GM19238 (cell line): ENCODE measurements around the gene VGLL4.
"Not testable (repeated sequence)": the region's sequence is repeated elsewhere in the genome, so short reads cannot be mapped to it uniquely, and the experiment has no call there.

Experiments
- DNase-seq: peaks from one replicate; pipeline ENCODE4 v3.0.0; 2011; ENCODE audit warnings: low spot score; ENCODE audit not compliant: insufficient read length

Gene VGLL4

DNA sequence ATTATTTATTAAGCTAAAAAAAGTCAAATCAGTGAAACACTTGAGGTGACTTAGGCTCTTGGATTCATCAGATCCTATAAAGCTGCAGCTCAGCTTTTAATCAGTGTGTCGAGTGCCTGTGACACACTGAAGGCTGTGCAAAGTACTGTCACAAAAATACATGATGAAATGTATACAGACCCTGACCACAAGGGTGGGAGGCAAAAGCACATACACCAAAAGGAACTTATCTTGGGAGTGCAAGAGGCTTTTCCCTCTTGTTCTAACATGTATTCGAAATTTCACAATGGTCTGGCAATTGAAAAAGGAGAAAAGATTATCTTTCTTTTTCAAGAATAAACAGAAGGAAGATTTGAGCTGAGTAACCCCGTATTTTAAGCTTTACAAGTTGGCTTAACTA, 35.9 kb downstream of the VGLL4 start:
- DNase-seq: no peak

- DNase-seq: no peak
Observed at GRCh38 chr3:11606865-11607440, 36.8 kb downstream of the VGLL4 start.

GRCh38 chr3:11606090-11606784, 37.5 kb downstream of the VGLL4 start:
- no peak for DNase-seq

DNA sequence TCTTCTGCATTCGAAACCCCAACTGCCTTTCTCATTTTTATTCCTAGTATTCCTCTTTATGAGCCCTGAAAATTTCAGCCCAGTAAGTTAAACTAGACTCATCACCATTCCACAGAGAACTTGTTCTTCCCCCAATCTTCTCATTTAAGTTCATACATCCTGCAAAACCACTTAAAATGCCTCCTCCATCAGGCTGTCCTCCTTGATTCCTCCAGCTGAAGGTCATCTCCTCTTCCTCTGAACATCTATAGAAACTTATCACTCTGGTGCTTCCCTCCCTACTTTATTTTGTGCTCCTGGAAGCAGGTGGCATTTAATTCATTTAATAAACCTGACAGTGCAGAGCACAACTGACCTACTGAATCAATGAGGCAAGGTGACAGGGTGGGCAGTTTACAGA, 38.3 kb downstream of the VGLL4 start:
- no peak for DNase-seq

DNA sequence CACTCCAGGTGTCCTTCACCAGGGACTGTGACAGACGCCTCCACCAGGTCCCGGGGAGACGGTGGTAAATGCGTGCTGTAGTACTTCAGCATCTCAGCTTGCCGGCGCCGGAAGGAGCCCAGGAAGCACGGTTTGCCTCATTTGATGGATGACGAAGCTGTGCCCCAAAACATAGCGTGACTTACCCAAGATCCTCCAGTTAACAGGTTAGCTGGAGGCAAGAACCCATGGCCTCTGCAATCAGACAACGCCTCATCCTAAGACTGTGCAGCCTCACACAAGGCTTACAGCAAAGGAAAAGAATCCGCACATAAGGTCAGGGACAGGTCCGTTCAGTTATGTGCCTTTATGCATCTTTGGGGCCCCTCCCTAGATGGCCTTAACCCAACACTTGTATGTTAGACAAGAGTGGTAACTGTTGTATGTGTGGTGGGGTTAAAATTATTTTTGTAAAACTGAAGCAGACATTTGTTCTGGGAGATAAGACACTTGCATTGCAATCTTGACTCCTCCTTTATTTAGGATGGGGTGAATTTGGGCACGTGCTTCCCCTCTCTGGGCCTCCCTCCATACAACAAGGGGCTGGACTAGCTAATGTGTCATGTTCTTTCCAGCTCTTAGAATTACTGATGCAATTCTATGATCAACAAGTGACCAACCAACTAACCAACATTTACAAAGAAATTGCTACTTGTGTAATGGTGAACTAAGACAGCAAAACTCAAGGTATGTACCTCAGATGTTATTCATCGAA, 39.4 kb downstream of the VGLL4 start:
- no peak for DNase-seq

- DNase-seq: no peak
Observed at GRCh38 chr3:11603628-11604027, 40.1 kb downstream of the VGLL4 start.

DNA sequence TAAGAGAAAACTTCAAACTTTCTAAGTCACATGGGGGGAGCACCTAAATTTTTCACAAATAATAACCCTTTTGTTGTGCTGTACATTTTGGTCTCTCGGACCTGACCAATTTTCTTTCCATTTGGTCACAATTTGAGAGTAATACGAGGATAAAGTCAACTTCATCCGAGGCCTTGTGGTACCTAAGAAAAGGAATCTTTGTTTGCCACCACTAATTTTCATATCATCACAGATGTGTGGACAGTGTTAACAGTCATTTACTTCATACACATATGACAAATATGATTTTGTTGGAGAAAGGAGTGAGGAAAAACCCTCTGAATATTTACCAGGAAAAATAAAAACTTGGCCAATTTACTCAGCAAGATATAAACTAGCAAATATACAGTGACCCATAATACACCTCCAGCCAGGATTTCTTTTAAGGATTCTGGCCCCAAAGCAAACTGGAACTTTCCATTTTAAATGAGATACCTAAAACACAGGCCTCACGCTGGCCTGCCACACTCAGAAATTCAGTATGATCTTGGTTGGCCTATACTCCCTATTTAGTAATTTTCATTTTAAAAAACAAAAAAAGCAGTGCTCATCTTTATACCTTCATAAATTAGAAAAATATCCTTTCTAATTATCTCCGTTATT, 40.7 kb downstream of the VGLL4 start:
- DNase-seq: no peak

DNA sequence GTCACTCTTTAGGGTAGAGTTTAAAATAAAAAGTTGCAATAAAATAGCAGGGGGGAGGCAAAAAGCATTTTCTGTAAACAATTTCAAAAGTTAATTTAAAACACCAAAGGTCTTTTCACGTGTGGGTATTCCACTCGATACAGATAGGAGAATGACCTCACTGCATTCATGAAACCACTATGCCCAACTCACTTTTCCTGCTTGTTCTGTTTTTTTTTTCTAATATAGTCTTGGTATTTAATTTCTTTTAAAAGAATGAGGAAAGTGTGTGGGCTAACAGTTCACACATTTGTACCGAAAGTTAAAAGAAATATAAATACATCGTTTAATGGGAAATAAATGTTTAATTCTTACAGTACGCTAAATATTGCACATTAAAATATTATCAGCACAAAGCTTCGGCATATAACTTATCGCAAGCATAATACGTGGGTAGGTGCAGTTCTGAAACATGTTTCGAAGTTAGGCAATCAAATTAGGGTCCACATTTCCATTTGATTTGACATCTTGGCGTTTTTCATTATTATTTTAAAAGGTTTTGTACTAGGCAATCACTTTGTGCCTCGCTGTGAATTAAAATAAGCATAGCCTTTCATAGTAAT, 41.4 kb downstream of the VGLL4 start:
- DNase-seq: no peak

DNA sequence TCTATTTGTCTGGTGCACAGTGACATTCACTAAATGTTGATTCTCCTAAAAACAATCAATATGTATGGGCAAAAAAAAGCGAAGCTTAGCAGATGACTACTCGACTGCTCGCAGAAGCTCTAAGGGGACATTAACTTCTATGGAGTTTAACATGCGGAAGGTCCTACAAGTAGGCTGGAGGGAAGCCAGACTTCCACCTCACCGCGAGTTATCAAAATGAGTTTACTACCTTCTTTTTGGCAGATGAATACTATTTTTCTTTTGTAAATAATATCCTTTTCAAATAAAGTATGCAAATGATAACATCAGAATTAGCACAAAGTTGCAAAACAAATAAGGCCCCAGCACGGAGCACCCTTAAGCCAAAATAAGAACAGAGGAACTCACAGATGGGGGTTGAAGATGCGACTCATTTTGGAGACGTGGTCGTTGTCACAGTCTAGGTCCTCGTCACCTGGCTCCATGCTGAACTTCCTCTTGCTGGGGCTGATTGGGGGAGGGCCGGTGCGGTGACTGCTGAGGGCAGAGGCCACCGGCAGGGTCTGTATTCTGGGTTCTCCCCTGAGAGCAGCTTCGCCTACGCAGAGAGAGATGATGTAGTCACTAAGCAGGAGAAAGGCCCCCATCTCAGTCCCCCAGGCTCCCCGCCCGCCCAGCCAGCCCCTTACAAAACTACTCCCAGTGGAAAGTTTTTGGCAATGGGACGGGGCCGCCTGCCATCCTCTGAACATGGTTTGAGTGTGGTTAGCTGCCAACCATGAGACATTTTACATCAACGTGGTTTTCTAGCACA, 42.1 kb downstream of the VGLL4 start:
- DNase-seq: peak; percentile 39

DNA sequence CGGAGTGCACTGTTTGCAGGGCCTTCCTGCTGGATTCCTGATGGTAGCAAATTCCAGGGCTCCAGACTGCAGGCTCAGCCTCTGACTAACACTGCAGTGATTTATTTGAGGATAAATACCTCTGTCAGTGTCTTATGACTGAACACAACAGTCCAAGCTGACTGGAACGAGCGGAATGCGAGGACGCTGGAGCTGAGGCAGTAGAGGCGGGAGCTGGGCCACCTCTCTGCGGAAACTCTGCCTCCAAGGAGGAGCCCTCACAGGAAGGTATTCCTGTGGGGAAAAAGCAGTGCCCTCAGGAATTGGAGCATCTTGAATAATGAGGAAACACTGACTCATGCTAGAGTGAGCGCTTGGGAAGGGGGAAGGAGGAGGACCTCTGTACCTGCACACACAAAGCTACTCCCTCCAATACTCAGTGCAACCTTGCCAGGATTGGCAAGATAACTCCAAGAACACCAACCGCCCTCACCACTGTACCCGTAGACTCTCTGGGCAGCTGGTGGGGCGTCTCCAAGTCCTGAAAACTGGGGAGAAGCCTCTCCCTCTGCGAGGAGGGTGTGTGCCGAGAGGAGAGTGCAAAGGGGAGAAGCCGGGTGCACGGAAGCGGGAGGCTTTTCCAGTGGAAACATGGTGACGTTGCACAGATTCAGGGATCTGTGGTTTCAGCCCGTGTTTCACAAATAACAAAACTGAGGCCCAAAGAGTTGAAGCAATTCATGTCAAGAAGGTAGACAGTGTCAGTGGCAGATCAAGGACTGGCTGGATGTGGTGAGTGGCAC, 43.0 kb downstream of the VGLL4 start:
- no peak for DNase-seq

GRCh38 chr3:11596387-11596786, 47.3 kb downstream of the VGLL4 start:
- DNase-seq: no peak

DNA sequence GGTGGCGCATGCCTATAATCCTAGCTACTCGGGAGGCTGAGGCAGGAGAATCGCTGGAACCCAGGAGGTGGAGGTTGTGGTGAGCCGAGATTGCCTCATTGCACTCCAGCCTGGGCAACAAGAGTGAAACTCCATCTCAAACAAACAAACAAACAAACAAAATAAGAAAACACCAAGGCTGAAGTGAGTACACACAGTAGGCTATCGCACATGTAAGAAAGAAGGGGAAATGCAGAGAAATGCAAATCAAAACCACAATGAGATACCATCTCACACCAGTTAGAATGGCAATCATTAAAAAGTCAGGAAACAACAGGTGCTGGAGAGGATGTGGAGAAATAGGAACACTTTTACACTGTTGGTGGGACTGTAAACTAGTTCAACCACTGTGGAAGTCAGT, 48.7 kb downstream of the VGLL4 start:
- not testable (repeated sequence) for DNase-seq

GRCh38 chr3:11593318-11594034, 50.2 kb downstream of the VGLL4 start:
- DNase-seq: no peak

DNA sequence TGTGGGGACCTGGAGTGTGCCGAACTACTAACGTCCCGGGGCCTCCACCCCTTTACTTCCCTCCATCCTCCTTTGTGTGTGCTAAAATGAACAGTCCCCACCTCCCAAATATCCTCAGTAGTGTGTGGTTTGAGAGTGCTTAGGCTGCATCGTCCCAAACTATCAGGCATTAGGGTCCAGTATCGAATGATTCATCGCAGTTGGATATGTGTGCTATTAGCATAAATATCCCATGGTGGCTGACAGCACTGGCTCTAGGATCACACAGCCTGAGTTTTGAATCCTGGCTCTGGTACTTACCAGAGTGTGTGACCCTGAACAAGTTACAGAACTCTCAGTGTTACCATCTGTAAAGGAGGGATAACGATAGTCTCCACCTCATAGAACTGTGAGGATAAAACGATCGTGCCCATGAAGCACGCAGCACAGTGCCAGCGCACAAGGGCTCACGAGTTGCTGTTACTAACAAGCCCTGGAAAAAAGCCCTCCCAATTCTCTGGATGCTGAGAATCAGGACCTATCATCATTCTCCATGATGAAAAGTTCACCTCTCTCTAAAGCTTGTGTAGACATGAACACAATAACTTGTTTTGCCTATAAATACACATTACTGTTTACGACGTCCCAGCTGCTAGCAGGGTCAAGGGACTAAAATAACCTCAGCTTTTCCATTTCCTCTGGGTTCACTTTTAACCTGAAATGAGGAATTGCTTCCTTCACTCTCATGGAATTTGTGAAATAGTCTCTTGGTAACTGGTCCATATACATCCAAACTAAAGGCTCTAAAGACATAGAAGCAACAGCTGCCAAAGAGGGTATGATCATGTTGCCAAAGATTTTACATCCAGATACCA, 51.0 kb downstream of the VGLL4 start:
- DNase-seq: no peak

DNA sequence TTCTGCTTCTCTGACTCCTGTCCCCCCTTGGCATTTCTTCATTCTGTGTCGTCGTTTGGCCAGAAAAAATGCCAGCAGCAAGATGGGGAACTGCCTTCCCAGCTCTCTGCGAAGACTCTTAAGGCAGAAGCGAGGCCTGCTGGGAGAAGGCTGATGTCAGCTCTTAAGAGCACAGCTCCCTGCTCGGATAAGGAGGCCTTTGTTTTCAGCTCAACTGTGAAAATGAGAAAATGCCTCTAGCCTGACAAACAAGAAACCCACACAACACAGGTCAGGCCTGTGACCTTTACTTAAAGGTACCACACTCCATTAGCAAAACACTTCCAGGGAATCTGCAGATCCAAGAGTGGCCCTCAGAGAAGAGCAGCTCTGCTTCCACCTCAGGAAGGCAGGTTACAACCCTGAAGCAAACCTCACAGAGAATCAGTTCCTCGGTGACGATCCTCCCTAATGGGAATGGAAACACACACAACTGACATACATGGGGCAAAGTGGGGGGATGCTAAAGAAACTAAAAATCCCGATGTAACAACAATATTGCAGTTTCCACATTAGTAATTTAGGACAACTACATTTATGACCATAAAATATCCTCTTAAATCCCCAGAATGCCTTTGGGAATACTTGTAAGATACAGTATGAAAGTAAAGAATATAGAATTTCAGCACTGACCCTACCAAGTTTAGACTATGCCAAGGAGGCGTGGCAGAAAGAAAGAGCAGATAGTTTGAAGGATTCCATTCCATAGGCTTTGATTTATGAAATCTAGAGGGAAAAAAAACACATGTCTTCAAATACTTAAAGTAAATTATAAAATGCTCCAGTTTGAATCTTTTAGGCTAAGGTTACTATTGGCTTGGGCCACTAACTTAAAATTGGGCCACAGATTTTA, 52.1 kb downstream of the VGLL4 start:
- DNase-seq: no peak

GRCh38 chr3:11591002-11591355, 52.7 kb downstream of the VGLL4 start:
- no peak for DNase-seq

DNA sequence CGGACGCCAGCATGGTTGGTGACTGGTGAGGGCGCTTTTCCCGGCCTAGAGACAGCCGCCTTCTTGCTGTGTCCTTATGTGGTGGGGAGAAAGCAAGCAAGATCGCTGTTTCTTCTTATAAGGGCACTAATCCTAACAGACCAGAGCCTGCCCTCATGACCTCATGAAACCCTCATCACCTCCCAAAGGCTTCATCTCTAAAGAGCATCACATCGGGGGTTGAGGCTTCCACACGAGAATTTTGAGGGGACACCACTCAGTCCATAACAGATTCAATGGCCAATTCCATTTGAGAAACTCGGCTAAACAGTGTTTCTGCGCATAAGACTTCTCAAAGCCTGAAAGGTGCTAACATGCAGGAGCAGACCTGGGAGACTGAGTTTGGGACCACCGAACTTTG, 54.0 kb downstream of the VGLL4 start:
- DNase-seq: no peak

DNA sequence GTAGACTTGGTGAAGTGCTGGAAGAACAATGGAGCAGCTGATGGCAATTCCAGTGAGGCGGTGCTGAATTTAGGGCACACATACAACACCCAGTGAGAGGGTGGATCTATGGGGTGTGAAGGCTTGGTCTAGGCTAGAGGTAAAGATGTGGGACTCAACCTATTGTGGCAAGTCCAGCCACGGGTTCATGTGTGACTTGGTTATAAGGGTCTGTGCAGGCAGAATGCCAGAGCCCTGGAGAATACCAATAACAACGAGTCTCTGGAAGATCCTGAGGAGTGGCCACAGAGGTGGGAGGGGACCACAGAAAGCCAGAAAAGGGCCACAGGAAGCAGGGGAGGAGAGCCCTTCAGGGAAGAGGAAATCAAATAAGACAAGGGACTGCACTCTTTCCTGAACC, 55.0 kb downstream of the VGLL4 start:
- DNase-seq: no peak
